HAP-1 (cell line): ENCODE data around the gene ATAD3A.
"Not testable (repeated sequence)": the region's sequence is repeated elsewhere in the genome, so short reads cannot be mapped to it uniquely, and the experiment has no call there.

Experiments
- DNase-seq, 2 experiments: peaks; one replicate each; pipeline ENCODE4 v3.0.0-alpha.2; 2016 to 2020; ENCODE audit warnings: low spot score in 2 of 2
- H3K27me3 ChIP-seq: fragments of 250-450 bp; sonication (Bioruptor Pico); 2 replicates; pipeline ENCODE4 v1.5.1; 2020; ENCODE audit warnings: low read depth, mild to moderate bottlenecking, moderate library complexity
- H3K36me3 ChIP-seq: fragments of 250-450 bp; sonication (Bioruptor Pico); replicated peaks from 2 replicates; pipeline ENCODE4 v1.5.1; 2020; ENCODE audit warnings: mild to moderate bottlenecking
- H3K4me1 ChIP-seq: fragments of 250-450 bp; sonication (Bioruptor Pico); 2 replicates; pipeline ENCODE4 v1.5.1; 2020; ENCODE audit warnings: mild to moderate bottlenecking
- H3K4me3 ChIP-seq: fragments of 250-450 bp; sonication (Bioruptor Pico); 2 replicates; pipeline ENCODE4 v1.5.1; 2020; ENCODE audit warnings: mild to moderate bottlenecking, moderate library complexity
- H3K9me3 ChIP-seq: fragments of 250-450 bp; sonication (Bioruptor Pico); 2 replicates; pipeline ENCODE4 v1.5.1; 2020; ENCODE audit warnings: mild to moderate bottlenecking, moderate library complexity
- in situ Hi-C: fragments of 300-500 bp; cut with MboI; formaldehyde crosslinking; loops from 3 replicates; pipeline ENCODE4 v1.14.3; 2020; ENCODE audit warnings: low sequenced_read_pairs, inconsistent platforms, mixed read lengths

ATAD3A gene

GRCh38 chr1:1554550-1554925 is 42.6 kb downstream of the ATAD3A start:
- Histone ChIP-seq H3K36me3 (no peaks in the 10 kb centered on the region; the same call in 1 of the 2 replicates), H3K4me1 (no peaks in the 10 kb centered on the region), H3K4me3 (no peak overlapping the region), H3K9me3 (no peaks in the 10 kb centered on the region), H3K27me3 (no peaks in the 10 kb centered on the region)
- in situ Hi-C loops, result no loop called here
- no peak for DNase-seq

GRCh38 chr1:1554926-1555915 is 43.3 kb downstream of the ATAD3A start:
- no peaks in the 10 kb centered on the region for H3K27me3 ChIP-seq
- no peaks in the 10 kb centered on the region for H3K4me1 ChIP-seq
- no peak for DNase-seq
- in situ Hi-C loops, result no loop called here
- H3K4me3 ChIP-seq, result no peak overlapping the region
- H3K36me3 ChIP-seq, result peaks cover 2% of the 10 kb centered on the region
- no peaks in the 10 kb centered on the region for H3K9me3 ChIP-seq

DNA sequence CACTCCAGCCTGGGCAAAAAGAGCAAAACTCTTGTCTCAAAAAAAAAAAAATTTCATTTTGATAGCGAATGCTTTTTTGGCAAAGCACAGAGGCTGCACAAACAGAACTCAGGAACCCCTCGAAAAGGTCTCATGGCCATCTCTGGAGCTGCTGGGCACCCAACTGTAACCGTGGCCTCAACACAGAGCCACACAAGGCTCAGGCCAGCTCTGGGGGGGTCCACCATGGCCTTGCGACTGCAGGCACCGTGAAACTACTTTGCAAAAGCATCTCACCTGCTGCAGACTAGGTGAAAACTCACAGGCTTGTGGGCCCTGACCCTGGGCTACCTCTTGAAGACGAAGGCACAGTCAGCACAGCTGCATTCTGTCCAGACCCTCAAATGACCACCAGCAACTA is 44.5 kb downstream of the ATAD3A start:
- in situ Hi-C loops, result no loop called here
- no peak for DNase-seq
- H3K4me1 ChIP-seq, result no peaks in the 10 kb centered on the region
- no peaks in the 10 kb centered on the region for H3K9me3 ChIP-seq
- no peaks in the 10 kb centered on the region for H3K27me3 ChIP-seq
- H3K4me3 ChIP-seq, result no peak overlapping the region
- peaks cover 12% of the 10 kb centered on the region for H3K36me3 ChIP-seq

GRCh38 chr1:1556961-1557360 is 45.0 kb downstream of the ATAD3A start:
- H3K4me1 ChIP-seq, in situ Hi-C loops, H3K9me3 ChIP-seq, H3K27me3 ChIP-seq, H3K4me3 ChIP-seq, DNase-seq: not testable (repeated sequence)
- peaks cover 17% of the 10 kb centered on the region for H3K36me3 ChIP-seq

DNA sequence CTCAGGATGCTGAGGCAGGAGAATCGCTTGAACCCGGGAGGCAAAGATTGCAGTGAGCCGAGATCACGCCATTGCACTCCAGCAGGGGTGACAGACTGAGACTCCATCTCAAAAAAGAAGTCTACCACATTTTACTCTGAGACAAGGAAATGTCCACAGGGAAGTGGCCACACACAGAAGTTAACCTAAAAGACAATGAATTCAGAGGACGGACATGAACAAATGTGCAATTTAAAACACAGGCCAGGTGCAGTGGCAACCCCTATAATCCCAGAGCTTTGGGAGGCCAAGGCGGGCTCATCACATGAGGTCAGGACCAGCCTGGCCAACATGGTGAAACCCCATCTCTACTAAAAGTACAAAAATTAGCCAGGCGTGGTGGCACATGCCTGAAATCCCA is 45.7 kb downstream of the ATAD3A start:
- DNase-seq, in situ Hi-C loops: not testable (repeated sequence)

DNA sequence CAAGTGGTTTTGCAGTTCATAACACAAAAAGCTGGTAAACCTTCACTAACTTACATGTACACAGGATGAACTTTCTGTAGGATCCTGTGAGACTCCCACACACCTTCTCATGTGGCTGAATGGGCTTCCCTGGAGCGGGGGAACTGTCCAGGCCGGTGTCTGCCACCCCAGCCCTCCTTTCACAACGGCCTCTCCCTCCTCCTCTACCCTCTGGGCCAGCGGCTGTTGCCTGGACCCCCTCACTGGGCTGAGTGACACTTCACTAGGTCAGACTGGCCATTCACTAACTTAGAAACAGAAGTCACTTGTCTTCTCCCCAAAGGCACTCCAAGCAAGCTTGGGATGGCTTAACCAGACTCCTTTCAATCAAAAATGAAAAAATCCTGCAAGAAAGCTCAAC is 46.6 kb downstream of the ATAD3A start:
- DNase-seq, result no peak
- H3K27me3 ChIP-seq, result no peaks in the 10 kb centered on the region
- H3K9me3 ChIP-seq, result no peaks in the 10 kb centered on the region
- no peak overlapping the region for H3K4me3 ChIP-seq
- H3K36me3 ChIP-seq, result peaks cover 30% of the 10 kb centered on the region
- in situ Hi-C loops, result no loop called here
- no peaks in the 10 kb centered on the region for H3K4me1 ChIP-seq

More for the DNA sequence above, 45.7 kb downstream of the ATAD3A start:
- H3K36me3 ChIP-seq, result peaks cover 23% of the 10 kb centered on the region
- H3K27me3 ChIP-seq, H3K9me3 ChIP-seq, H3K4me3 ChIP-seq, H3K4me1 ChIP-seq: not testable (repeated sequence)

DNA sequence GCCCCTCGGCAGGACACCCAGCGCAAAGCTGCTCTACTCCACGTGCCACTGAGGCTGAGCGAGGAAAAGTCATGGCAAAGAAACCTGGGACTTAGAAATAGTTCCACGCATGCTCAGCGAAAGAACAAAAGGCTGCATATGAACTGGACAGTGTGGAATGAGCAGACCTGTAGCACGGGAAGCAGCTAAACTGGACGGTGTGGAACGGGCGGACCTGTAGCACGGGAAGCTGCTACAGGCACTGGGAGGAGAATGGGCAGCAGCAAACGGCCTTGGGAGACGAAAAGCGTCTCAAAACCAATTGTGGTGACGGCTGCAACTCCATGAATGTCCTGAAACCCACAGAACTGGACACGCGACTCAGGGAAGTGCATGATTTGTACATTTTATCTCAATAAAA is 47.1 kb downstream of the ATAD3A start:
- H3K4me3 ChIP-seq, result no peak overlapping the region
- peaks cover 35% of the 10 kb centered on the region for H3K36me3 ChIP-seq
- H3K9me3 ChIP-seq, result no peaks in the 10 kb centered on the region
- DNase-seq, result peak in 1 of 2 experiments; percentile 16
- H3K4me1 ChIP-seq, result no peaks in the 10 kb centered on the region
- in situ Hi-C loops, result no loop called here
- no peaks in the 10 kb centered on the region for H3K27me3 ChIP-seq

DNA sequence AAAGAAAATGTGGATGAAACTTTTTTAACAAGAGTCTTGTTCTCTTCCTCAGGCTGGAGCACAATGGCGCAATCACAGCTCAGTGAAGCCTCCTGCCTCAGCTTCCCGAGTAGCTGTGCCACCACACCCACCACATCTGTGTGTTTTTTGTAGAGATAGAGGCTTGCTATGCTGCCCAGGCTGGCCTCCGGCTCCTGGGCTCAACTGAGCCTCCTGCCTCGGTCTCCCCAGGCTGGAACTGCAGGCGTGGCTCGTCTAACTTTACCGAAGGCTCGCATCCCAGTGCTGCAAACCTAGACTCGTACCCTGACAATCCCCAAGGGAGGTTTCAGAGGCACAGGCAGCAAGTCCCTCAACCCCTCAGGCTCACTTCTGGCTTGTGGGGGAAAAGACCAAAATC is 48.2 kb downstream of the ATAD3A start:
- Histone ChIP-seq H3K9me3 (no peaks in the 10 kb centered on the region), H3K36me3 (peaks cover 46% of the 10 kb centered on the region), H3K4me1 (no peaks in the 10 kb centered on the region), H3K4me3 (no peak overlapping the region), H3K27me3 (no peaks in the 10 kb centered on the region)
- in situ Hi-C loops, result no loop called here
- no peak for DNase-seq

DNA sequence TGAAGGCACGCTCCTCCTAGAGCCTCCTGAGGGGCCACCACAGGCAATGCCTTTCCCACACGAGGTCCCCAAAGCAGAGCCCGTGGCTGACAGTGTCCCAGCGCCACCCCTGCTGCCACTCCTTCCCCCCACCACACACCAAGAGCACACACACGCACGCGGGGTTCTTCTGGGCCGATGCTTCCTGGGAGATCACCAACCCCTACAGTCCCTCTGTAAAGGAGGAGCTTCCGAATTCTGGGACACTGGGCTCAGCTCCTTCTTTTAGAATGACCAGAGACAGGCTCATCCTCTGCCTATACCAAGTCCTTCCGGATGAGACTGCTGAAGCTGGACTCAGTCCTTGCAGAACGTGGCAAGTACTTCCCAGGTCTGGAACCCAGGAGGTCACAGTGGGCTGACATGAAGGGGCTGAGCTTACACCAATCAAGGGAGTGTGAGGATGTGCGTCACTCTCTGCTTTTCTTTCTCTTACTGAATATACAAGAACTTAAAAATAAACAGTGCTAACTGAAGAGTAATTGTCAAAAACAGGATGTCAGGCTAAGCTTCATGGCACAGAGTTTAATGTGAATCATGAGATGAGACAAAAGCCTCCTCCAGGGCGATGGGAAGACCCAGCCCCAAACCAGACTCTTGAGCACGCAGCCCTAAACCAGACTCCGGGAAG is 50.0 kb downstream of the ATAD3A start:
- Histone ChIP-seq H3K27me3 (no peaks in the 10 kb centered on the region), H3K36me3 (peaks cover 61% of the 10 kb centered on the region), H3K9me3 (no peaks in the 10 kb centered on the region), H3K4me1 (no peaks in the 10 kb centered on the region), H3K4me3 (no peak overlapping the region)
- DNase-seq, result no peak
- in situ Hi-C loops, result no loop called here

GRCh38 chr1:1562556-1563195 is 50.7 kb downstream of the ATAD3A start:
- H3K27me3 ChIP-seq, result no peaks in the 10 kb centered on the region

DNA sequence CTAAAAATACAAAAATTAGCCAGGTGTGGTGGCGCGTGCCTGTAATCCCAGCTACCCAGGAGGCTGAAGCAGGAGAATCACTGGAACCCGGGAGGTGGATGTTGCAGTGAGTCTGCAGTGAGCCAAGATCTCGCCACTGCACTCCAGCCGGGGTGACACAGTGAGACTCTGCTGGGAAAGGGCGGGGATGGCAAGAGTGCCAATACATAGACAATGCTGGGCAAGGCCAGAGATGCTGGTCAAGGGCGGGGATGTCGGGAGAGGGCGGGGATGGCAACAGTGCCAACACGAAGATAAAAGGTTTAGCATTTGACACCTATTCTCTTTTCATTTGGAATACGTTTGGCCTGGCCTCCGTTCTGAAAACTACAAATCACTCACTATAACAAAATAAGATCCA is 51.7 kb downstream of the ATAD3A start:
- Histone ChIP-seq H3K36me3 (peaks cover 64% of the 10 kb centered on the region), H3K9me3 (no peaks in the 10 kb centered on the region), H3K4me3 (no peak overlapping the region), H3K4me1 (no peaks in the 10 kb centered on the region), H3K27me3 (no peaks in the 10 kb centered on the region)
- no peak for DNase-seq
- in situ Hi-C loops, result no loop called here

More at GRCh38 chr1:1562556-1563195, 50.7 kb downstream of the ATAD3A start:
- H3K36me3 ChIP-seq, result peaks cover 64% of the 10 kb centered on the region
- H3K9me3 ChIP-seq, result no peaks in the 10 kb centered on the region
- H3K4me1 ChIP-seq, result no peaks in the 10 kb centered on the region
- no peak overlapping the region for H3K4me3 ChIP-seq
- no peak for DNase-seq
- in situ Hi-C loops, result no loop called here

DNA sequence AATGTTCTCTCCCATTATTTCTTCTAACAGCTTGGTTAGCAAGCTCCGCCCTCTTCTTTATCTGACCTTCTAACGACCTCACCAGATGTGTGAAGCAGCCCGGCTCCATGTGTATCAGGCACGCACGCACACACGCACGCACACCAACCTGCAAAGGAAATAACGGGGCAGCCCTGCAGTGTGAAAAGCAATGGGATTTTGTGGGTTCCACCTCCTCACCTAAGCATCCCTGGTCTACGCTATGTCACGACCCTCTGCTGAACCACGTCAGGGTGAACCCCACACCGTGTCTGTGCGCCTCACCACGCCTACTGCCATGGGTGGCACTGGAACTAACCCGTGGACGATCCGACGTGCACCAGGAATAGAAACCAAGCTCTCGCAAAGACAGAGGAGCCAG is 52.3 kb downstream of the ATAD3A start:
- in situ Hi-C loops, result no loop called here
- Histone ChIP-seq H3K4me3 (no peak overlapping the region), H3K9me3 (no peaks in the 10 kb centered on the region), H3K36me3 (peaks cover 66% of the 10 kb centered on the region), H3K27me3 (no peaks in the 10 kb centered on the region), H3K4me1 (no peaks in the 10 kb centered on the region)
- no peak for DNase-seq

- Histone ChIP-seq H3K9me3 (no peaks in the 10 kb centered on the region), H3K4me1 (no peaks in the 10 kb centered on the region), H3K4me3 (no peak overlapping the region), H3K36me3 (peaks cover 72% of the 10 kb centered on the region), H3K27me3 (no peaks in the 10 kb centered on the region)
- no peak for DNase-seq
- in situ Hi-C loops, result no loop called here
These were observed 53.4 kb downstream of the ATAD3A start for GRCh38 chr1:1565340-1565739.
